Kidney capillary endothelial cell (primary cell): ENCODE data around the gene GLT1D1.
"Not testable (repeated sequence)": the region's sequence is repeated elsewhere in the genome, so short reads cannot be mapped to it uniquely, and the experiment has no call there.

ENCODE experiments used
- DNase-seq: peaks from one replicate; pipeline ENCODE4 v3.0.0-alpha.2; 2018; ENCODE audit warnings: low spot score

GLT1D1 gene

GRCh38 chr12:128820723-128821432 is 32.4 kb upstream of the GLT1D1 start:
- DNase-seq: no peak

DNA sequence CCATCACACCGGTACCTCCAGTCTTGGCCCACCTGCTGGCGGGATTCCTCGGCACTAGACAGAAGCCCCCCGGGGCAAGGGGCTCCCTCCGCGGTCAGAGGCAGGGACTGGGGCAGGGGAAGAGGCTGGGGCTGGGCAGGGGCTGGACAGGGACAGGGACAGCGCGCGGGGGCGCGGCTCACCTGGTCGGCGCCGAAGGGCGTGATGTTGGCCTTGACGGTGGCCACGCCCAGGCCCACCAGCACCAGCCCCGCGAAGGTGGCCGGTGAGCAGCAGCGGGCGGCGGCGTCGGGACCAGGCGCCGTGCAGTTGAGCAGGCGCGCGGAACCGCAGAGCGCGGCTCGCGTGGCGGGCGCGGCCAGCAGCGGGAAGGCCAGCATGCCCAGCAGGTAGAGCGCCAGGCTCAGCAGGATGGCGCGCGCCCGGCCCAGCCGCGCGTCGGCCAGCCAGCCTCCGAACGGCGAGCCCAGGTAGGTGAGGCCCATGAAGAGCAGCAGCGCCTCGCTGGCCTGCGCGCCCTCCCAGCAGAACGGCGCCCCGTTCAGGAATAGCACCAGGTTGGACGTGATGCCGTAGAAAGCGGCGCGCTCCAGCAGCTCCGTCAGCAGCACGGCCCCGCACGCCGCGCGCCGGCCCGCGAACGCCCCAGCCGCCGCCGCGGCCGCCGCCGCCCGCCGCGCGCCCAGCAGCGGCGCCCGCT is 29.9 kb upstream of the GLT1D1 start:
- no peak for DNase-seq

DNA sequence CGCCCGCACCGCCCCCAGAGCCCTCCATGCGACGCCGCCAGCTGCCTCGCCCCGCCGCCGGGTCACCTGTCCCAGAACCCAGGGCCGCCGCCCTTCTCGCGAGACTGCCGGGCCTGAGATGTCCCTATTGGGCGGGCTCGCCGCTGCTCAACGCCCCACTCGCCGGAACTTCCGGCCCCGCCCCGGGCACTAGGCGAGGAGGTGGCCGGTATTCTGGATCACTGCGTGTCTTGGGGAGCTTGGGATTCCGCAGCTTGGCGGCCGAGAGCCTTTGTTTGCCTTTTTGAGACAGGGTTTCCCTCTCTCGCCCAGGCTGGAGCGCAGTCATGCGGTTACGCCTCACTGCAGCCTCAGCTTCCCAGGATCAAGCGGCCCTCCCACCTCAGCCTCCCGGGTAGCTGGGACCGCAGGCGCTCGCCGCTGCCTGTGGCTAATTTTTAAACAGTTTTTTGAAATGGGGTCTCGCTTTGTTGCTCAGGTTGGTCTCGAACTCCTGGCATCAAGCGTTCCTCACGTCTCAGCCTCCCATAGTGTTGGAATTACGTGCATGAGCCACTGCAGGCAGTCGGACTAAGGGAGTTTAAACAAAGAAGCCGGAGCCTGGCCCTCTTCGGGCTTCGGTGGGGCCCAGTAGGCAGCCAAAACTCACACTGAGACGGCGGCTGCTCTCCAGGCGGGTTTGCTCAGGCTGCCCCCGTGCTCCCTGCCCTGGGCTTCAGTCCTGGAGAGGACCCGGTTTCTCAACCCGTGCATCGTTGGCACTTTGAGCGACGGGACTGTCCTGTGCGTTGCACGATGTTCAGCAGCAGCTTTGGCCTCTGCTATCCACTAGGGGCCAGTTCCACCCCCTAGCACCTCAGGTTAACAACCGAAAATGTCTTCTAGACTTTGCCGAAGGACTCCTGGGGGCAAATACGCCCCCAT is 29.1 kb upstream of the GLT1D1 start, which contains the start of gene SLC15A4:
TSS of gene SLC15A4 (minus strand) at position 43 of the 924 bp plus-strand sequence. CDS start at position 28, 15 bp downstream.
- peak; percentile 86 for DNase-seq

GRCh38 chr12:128825835-128826234 is 27.4 kb upstream of the GLT1D1 start:
- no peak for DNase-seq

GRCh38 chr12:128827724-128828123 is 25.6 kb upstream of the GLT1D1 start:
- no peak for DNase-seq

- DNase-seq: no peak
Observed at GRCh38 chr12:128829861-128830504, 23.3 kb upstream of the GLT1D1 start.

GRCh38 chr12:128830505-128830893 is 22.8 kb upstream of the GLT1D1 start:
- DNase-seq: no peak

GRCh38 chr12:128833418-128833817 is 19.9 kb upstream of the GLT1D1 start:
- DNase-seq: no peak

- not testable (repeated sequence) for DNase-seq
Observed at GRCh38 chr12:128839885-128840284, 13.4 kb upstream of the GLT1D1 start.

DNA sequence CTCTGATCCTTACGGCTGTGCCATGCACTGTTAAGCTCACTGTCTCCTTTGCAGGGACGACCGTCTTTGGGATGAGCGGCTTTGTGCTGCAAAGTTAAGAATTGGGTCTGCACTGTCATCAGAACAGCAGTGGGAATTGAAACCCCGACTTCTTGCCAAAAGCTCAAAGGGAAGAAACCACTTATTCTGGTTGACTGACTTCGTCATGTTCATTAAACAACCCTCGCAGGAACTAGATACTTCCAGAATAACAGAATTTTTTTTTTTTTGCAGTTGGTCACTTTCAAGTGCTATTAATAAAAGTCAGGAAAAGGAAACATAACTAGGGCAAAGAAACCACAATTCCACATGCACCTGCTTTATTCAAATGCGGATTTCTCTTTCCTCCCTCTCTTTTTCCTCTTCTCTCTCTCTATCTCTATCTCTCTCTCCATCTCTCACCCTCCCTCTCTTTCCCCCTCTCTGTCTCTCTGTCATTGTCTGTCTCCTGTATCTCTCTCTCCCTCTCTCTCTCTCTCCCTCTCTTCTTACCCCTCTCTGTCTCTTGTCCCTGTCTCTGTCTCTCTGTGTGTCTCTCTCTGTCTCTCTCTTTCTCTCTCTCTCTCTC is 12.3 kb upstream of the GLT1D1 start:
- DNase-seq: no peak

DNA sequence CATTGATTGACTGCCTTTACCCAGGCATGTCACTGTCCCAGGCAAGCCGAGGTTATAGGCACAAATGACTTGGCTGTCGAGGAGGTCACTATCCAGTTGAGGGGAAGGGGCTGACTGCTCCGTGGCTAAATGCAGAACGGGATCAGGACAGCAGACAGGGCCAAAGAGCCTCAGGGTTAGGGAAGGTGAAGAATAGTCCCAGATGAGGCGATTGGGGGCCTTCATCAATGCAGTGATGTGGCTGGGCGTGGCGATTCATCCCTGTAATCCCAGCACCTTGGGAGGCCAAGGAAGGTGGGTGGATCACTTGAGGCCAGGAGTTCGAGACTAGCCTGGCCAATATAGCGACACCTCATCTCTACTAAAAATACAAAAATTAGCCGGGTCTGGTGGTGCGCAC is 10.7 kb upstream of the GLT1D1 start:
- DNase-seq: no peak

GRCh38 chr12:128843538-128843937 is 9.7 kb upstream of the GLT1D1 start:
- no peak for DNase-seq

DNA sequence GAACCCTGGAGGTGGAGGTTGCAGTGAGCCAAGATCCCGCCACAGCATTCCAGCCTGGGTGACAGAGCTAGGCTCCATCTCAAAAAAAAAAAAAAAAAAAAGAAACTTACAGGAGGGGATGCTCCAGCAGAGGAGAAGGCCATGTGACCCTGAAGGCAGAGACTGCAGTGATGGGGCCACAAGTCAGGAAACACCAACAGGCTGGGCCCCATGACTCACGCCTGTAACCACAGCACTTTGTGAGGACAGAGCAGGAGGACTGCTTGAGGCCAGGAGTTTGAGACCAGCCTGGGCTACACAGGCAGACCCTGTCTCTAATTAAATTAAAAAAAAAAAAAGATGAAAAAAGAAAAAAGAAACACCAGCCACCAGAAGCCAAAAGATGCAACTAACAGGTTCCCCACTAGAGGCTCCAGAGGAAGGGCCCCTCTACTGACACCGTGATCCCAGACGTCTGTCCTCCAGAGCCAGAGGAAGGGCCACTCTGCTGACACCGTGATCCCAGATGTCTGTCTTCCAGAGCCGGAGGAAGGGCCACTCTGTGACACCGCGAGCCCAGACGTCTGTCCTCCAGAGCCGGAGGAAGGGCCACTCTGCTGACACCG is 9.1 kb upstream of the GLT1D1 start:
- DNase-seq: no peak

GRCh38 chr12:128846671-128847070 is 6.6 kb upstream of the GLT1D1 start:
- not testable (repeated sequence) for DNase-seq

DNA sequence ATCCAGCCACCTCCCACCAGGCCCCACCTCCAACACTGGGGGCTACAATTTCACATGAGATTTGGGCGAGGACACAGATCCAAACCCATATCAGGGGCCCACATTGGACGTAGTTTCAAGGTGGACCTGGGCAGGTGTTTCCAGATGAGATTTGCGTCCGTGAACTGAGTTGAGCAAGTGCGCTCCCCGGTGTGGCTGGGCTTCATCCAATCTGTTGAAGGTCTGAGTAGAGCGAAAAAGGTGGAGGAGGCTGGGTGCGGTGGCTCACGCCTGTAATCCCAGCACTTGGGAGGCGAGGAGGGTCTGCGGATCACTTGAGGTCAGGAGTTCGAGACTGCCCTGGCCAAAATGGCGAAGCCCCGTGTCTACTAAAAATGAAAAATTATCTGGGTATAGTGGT is 4.9 kb upstream of the GLT1D1 start:
- DNase-seq: no peak

DNA sequence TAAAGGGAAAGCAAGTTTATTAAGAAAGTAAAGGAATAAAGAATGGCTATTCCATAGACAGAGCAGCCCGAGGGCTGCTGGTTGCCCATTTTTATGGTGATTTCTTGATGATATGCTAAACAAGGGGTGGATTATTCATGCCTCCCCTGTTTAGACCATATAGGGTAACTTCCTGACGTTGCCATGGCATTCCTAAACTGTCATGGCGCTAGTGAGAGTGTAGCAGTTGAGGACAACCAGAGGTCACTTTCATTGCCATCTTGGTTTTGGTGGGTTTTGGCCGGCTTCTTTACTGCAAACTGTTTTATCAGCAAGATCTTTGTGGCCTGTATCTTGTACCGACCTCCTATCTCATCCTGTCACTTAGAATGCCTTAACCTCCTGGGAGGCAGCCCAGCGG is 3.5 kb upstream of the GLT1D1 start:
- not testable (repeated sequence) for DNase-seq

DNA sequence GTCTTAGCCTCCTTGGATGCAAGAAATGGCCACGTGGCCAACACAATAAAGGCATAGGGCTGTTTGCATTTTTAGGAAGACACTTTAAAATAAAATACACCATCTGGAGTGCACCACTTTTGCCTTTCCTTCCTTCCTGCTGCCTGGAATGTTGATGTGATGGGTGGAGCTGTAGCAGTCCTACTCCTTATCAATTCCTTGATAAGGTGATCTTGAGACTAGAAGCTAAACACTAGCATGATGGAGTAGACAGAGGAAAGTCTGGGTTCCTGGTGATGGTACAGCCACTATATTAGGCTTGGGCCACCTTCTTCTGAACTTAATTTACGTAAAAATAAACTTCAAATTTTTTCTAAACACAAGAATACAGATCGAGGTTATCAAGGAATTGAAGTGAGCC is 2.9 kb upstream of the GLT1D1 start:
- DNase-seq: no peak

DNA sequence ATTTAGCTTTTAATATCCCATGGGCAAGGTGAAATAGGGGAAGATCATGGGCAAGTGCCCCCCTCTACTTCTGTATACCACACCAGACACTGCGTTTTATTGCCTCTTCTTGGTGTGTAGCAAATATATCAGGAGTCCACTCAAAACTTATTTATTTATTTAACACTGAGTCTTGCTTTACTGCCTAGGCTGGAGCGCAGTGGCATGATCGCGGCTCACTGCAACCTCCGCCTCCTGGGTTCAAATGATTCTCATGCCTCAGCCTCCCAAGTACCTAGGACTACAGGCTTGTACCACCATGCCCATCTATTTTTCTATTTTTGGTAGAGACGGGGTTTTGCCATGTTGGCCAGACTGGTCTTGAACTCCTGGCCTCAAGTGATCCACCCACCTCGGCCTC is 1.8 kb upstream of the GLT1D1 start:
- DNase-seq: not testable (repeated sequence)

- no peak for DNase-seq
Observed at GRCh38 chr12:128852026-128852698, 1.1 kb upstream of the GLT1D1 start.

GRCh38 chr12:128853600-128854197 is 421 bp downstream of the GLT1D1 start:
- DNase-seq: no peak
